MCF 10A (cell line): ENCODE results near the gene HNRNPL. TPM values are rescaled to one million over a fixed set of nuclear protein-coding genes. Genes with fewer than 3 reads are reported as not detected.
"Not testable (repeated sequence)": the region's sequence is repeated elsewhere in the genome, so short reads cannot be mapped to it uniquely, and the experiment has no call there.

Source experiments
- BruUV-seq: library from RNA; stranded (reverse); fragments of 400-500 nt; replicated peaks from 2 replicates; lab custom pipeline; 2021; lab: Mats Ljungman, UMichigan
- CTCF ChIA-PET: fragments of 300-600 bp; sonication (Branson Sonifier 250); formaldehyde crosslinking; extraction: SDS; loops from one replicate; lab custom pipeline; 2021; ENCODE audit warnings: antibody characterized with exemption, inconsistent platforms; lab: Yijun Ruan, JAX
- POLR2A ChIA-PET: fragments of 300-600, 350-650 bp; sonication (Branson Sonifier 250); formaldehyde crosslinking; extraction: SDS; loops from one replicate; lab custom pipeline; 2020; ENCODE audit warnings: antibody characterized with exemption, inconsistent platforms; lab: Yijun Ruan, JAX
- DNase-seq: peaks from one replicate; pipeline ENCODE4 v3.0.0-alpha.2; 2018; ENCODE audit not compliant: unreplicated experiment
- H3K27ac Mint-ChIP-seq: one replicate; pipeline ENCODE4 v1.8.0; 2022; ENCODE audit warnings: mild to moderate bottlenecking, low read depth, mixed read lengths; ENCODE audit not compliant: unreplicated experiment
- H3K27me3 Mint-ChIP-seq: one replicate; pipeline ENCODE4 v1.8.0; 2022; ENCODE audit warnings: mixed read lengths; ENCODE audit not compliant: insufficient read depth, unreplicated experiment
- H3K36me3 Mint-ChIP-seq: one replicate; pipeline ENCODE4 v1.8.0; 2022; ENCODE audit warnings: mild to moderate bottlenecking, moderate library complexity, mixed read lengths; ENCODE audit not compliant: insufficient read depth, unreplicated experiment
- H3K4me1 Mint-ChIP-seq: one replicate; pipeline ENCODE4 v1.8.0; 2022; ENCODE audit warnings: mixed read lengths; ENCODE audit not compliant: insufficient read depth, unreplicated experiment
- H3K4me3 Mint-ChIP-seq: one replicate; pipeline ENCODE4 v1.8.0; 2022; ENCODE audit warnings: mild to moderate bottlenecking, moderate library complexity, mixed read lengths; ENCODE audit not compliant: unreplicated experiment
- H3K9me3 Mint-ChIP-seq: one replicate; pipeline ENCODE4 v1.8.0; 2022; ENCODE audit warnings: mixed read lengths; ENCODE audit not compliant: unreplicated experiment
- intact Hi-C: fragments of 100-400 bp; cut with micrococcal nuclease; formaldehyde crosslinking; loops from 2 replicates; pipeline ENCODE4 v1.14.1; 2022
- total RNA-seq: library from RNA; stranded (reverse); gene quantifications from 2 replicates; pipeline ENCODE4 v1.2.3, GENCODE V29; 2022
- TF ChIP-seq, protein P1 (sequence below): fragments of 200-600 bp; IDR thresholded peaks from one replicate; pipeline ENCODE4 v1.8.0; 2022; ENCODE audit warnings: antibody characterized with exemption, mild to moderate bottlenecking; ENCODE audit not compliant: unreplicated experiment

HNRNPL gene
- total RNA-seq, 1 experiment from 2014 or later = 421 TPM

DNA sequence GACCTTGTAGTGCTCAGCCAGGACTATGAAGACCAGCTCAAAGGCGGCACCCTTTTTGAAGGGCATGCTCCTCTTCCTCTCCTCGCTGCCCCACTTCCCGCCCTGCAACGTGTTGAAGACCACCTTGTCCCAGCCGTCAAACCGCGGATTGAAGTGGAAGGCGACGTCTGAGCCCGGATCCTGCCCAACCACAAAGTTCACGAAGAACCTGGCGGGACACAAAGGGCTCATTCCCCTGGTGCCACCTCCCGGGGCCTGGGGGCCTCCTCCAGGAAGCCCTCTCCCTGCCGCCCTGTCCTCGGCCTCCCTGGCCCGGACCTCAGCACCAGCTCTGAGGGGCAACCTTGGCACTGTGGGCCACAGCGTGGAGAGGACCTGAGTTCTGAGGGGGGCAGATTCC is 41.0 kb downstream of the HNRNPL start:
- Mint-ChIP-seq H3K4me1 (peaks cover 5% of the 10 kb centered on the region), H3K9me3 (no peaks in the 10 kb centered on the region), H3K27me3 (no peaks in the 10 kb centered on the region), H3K4me3 (no peak overlapping the region), H3K36me3 (no peaks in the 10 kb centered on the region), H3K27ac (no peak overlapping the region)
- POLR2A ChIA-PET = no interaction called here
- CTCF ChIA-PET = interaction anchor here (0.6 kb wide), 4 partner anchors 21 to 302 kb away, joined by 3 read pairs; no protein-coding TSS in a partner anchor
- BruUV-seq = no TSS peak
- no peak for DNase-seq
- intact Hi-C loops = no loop called here
- TF ChIP-seq, protein P1, sequence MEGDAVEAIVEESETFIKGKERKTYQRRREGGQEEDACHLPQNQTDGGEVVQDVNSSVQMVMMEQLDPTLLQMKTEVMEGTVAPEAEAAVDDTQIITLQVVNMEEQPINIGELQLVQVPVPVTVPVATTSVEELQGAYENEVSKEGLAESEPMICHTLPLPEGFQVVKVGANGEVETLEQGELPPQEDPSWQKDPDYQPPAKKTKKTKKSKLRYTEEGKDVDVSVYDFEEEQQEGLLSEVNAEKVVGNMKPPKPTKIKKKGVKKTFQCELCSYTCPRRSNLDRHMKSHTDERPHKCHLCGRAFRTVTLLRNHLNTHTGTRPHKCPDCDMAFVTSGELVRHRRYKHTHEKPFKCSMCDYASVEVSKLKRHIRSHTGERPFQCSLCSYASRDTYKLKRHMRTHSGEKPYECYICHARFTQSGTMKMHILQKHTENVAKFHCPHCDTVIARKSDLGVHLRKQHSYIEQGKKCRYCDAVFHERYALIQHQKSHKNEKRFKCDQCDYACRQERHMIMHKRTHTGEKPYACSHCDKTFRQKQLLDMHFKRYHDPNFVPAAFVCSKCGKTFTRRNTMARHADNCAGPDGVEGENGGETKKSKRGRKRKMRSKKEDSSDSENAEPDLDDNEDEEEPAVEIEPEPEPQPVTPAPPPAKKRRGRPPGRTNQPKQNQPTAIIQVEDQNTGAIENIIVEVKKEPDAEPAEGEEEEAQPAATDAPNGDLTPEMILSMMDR = no peak

DNA sequence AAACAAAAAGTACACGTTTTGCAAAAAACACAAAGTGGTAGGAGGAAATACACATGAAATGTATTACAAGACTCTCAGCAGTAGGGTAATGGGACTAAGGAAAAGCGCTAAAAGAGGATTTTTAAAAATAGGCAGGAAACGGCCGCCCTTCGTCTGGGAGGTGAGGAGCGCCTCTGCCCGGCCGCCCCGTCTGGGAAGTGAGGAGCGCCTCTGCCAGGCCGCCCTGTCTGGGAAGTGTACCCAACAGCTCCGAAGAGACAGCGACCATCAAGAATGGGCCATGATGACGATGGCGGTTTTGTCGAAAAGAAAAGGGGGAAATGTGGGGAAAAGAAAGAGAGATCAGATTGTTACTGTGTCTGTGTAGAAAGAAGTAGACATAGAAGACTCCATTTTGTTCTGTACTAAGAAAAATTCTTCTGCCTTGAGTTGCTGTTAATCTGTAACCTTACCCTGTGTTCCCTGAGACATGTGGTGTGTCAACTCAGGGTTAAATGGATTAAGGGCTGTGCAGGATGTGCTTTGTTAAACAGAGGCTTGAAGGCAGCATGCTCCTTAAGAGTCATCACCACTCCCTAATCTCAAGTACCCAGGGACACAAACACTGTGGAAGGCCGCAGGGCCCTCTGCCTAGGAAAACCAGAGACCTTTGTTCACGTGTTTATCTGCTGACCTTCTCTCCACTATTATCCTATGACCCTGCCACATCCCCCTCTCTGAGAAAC is 42.2 kb downstream of the HNRNPL start:
- H3K4me3 Mint-ChIP-seq, H3K36me3 Mint-ChIP-seq, BruUV-seq, H3K27ac Mint-ChIP-seq, H3K4me1 Mint-ChIP-seq, H3K9me3 Mint-ChIP-seq, intact Hi-C loops, H3K27me3 Mint-ChIP-seq, DNase-seq, POLR2A ChIA-PET: not testable (repeated sequence)
- CTCF ChIA-PET = interaction anchor here (0.7 kb wide), 1 partner anchor 292 kb away, joined by 3 read pairs; no protein-coding TSS in a partner anchor

DNA sequence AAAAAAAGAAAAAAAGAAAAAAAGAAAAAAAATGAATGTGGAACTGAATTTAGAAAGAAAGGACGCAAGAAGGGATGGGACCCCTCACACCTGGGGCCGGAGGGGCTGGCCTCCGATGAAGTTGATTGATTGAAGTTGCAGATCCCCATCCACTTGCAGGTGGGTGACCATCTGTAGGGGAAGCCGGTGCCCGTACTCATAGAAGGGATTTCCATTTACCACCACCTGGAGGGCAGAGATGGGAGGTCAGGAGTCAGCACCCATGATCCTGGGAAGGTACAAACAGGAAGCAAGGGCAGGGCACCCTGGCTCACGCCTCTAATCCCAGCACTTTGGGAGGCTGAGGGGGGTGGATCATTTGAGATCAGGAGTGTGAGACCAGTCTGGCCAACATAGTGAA is 43.4 kb downstream of the HNRNPL start:
- no peaks in the 10 kb centered on the region for H3K36me3 Mint-ChIP-seq
- no peak for DNase-seq
- no peaks in the 10 kb centered on the region for H3K9me3 Mint-ChIP-seq
- TF ChIP-seq, protein P1 = no peak
- intact Hi-C loops = no loop called here
- no peaks in the 10 kb centered on the region for H3K27me3 Mint-ChIP-seq
- H3K27ac Mint-ChIP-seq = no peak overlapping the region
- H3K4me1 Mint-ChIP-seq = peaks cover 5% of the 10 kb centered on the region
- ChIA-PET POLR2A (interaction anchor here (1.2 kb wide), 1 partner anchor 24 kb away, joined by 4 read pairs; no protein-coding TSS in a partner anchor), CTCF (no interaction called here)
- H3K4me3 Mint-ChIP-seq = no peak overlapping the region
- no TSS peak for BruUV-seq

DNA sequence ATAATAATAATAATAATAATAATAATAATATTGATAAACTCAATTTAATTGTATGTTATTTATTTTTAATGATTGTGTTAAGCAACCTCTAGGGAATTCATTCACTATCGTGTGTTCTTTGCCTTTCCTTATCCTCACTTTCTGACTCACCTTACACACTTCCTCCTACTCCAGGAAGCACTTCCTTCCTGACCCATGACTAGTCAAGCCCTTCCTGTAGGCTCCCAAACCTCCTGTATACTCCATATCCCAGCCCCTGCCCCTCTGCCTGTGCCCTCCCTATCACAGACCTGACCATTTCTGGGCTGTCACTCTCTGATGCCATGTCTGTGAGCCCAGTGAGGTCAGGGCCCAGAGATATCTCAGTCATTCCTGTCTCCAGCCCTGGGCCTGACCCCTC is 44.6 kb downstream of the HNRNPL start:
- intact Hi-C loops = no loop called here
- Mint-ChIP-seq H3K9me3 (no peaks in the 10 kb centered on the region), H3K4me1 (peaks cover 5% of the 10 kb centered on the region), H3K27ac (no peak overlapping the region), H3K27me3 (no peaks in the 10 kb centered on the region), H3K4me3 (no peak overlapping the region), H3K36me3 (no peaks in the 10 kb centered on the region)
- POLR2A ChIA-PET = interaction anchor here (1.0 kb wide), 1 partner anchor 27 kb away, joined by 3 read pairs; no protein-coding TSS in a partner anchor
- BruUV-seq = no TSS peak
- CTCF ChIA-PET = interaction anchor here (1.3 kb wide), 1 partner anchor 33 kb away, joined by 3 read pairs; no protein-coding TSS in a partner anchor
- TF ChIP-seq, protein P1 = no peak
- DNase-seq = no peak
